Ammon's horn (tissue), 1 donor: ENCODE data around the gene OR7C2.

Experiments
- DNase-seq: peaks from one replicate; pipeline ENCODE4 v3.0.0-alpha.2; 2016; ENCODE audit warnings: low spot score

The OR7C2 gene

DNA sequence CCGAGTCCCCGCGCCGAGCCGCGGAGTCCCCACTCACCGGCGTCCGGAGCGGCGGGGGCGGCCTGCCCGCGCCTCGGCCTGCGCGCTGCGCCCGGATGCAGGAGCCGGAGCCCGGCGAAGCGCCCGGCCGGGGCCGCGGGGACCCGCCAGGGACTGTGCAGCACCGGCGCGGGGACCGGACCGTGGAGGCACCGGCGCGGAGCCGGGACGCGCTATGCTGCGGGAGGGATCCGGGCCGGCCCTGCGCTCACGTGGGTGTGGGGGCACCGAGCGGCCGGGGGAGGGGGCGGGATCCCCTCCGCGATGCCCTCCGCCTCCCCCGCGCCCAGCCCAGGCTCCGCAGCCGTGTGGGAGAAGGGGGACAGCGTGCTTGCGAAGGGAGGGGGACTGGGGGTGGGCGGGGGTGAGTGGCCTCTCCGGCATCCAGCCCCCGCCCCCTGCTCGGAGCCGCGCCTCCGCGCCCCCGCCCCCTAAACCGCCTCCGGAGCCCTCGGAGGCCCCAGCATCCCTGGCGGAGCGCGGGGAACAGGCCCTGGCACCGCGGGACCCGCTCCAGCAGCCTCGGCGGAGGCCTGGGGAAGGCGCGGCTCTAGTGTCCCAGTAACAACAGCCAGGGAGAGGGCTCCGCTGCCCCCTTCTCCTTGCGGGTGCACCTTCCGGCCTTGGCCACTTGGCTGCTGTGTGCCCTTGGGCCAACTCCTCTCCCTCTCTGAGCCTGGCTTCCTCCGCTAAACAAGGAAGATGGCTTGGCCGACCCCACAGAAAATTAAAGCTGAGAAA is 38.4 kb downstream of the OR7C2 start, which contains the start of gene SLC1A6:
Gene SLC1A6, minus strand, starts transcription at position 389 of the 780 bp plus-strand sequence. CDS start 6,954 bp downstream, outside the sequence.
- DNase-seq: no peak

DNA sequence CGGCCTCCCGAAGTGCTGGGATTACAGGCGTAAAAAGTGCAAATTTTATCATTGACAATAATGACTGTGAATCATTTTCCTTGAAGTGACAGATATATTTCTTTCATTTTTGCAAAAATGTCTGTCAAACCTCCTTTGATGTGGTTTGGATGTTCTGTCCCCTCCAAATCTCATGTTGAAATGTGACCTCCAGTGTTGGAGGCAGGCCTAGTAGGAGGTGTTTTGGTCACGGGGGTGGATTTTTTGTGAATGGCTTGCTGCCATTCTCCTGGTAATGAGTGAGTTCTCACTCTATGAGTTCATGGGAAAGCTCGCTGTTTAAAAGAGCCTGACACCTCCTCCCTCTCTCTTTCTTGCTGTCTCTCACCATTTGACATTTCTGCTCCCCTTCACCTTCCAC is 43.8 kb downstream of the OR7C2 start:
- DNase-seq: no peak
